Measurements from ENCODE around the gene XBP1.
"Not testable (repeated sequence)": the region's sequence is repeated elsewhere in the genome, so short reads cannot be mapped to it uniquely, and the experiment has no call there.

GRCh38 chr22:28826430-28826829 is 26.1 kb upstream of the XBP1 start:
- not testable (repeated sequence) for TF ChIP-seq CTCF (IDR thresholded peaks at IDR 0.05; ENCODE audit: low read length); EZH2 (IDR thresholded peaks at IDR 0.05; ENCODE audit: borderline replicate concordance, low read length)

Measured in OCI-LY1 (cell line).